Testis (tissue), 3 donors: ENCODE results near the gene AMN. TPM values are rescaled to one million over a fixed set of nuclear protein-coding genes. Genes with fewer than 3 reads are reported as not detected.

Source experiments
- DNase-seq: peaks from one replicate; pipeline ENCODE4 v3.0.0-alpha.2; 2019
- H3K27ac ChIP-seq, 2 donors: fragments of 200-600 bp; sonication (generic); one replicate each; pipeline ENCODE4 v1.5.1; 2019
- H3K27me3 ChIP-seq: fragments of 200-600 bp; sonication (generic); one replicate; pipeline ENCODE4 v1.5.1; 2019
- H3K36me3 ChIP-seq: fragments of 200-600 bp; sonication (generic); one replicate; pipeline ENCODE4 v1.5.1; 2017; ENCODE audit warnings: low read depth; ENCODE audit errors: missing control alignments
- H3K4me1 ChIP-seq: fragments of 200-600 bp; sonication (generic); one replicate; pipeline ENCODE4 v1.5.1; 2019
- H3K4me3 ChIP-seq, 2 donors: fragments of 200-600 bp; sonication (generic); one replicate each; pipeline ENCODE4 v1.5.1; 2017 to 2019
- H3K9me3 ChIP-seq: fragments of 200-600 bp; sonication (generic); one replicate; pipeline ENCODE4 v1.5.1; 2017
- POLR2A ChIP-seq: fragments of 450-650 bp; IDR thresholded peaks from one replicate; pipeline ENCODE4 v1.6.1; 2017; ENCODE audit warnings: antibody characterized with exemption, mild to moderate bottlenecking, moderate library complexity
- WGBS, 2 donors: methylation state at CpG; one replicate each; pipeline ENCODE4 v1.1.5; 2018; 5-methylcytosine and 5-hydroxymethylcytosine counted together
- intact Hi-C: fragments of 100-400 bp; cut with DNase I; formaldehyde crosslinking; loops from one replicate; pipeline ENCODE4 v1.15.1; 2023; ENCODE audit warnings: low total_unique reads
- polyA plus RNA-seq: library from polyadenylated mRNA; stranded (reverse); fragments of 350-450 nt; fragmentation: Illumina TruSeq; extraction: RNeasy Lipid Tissue Mini Kit (QIAGEN cat#74804); gene quantifications from one replicate; pipeline ENCODE4 v1.2.3, GENCODE V29; 2014; ENCODE audit warnings: low read depth, low replicate concordance; ENCODE audit not compliant: insufficient read depth
- total RNA-seq, 2 donors: library from RNA; depleted of rRNA; stranded (reverse); fragments of >200 nt; gene quantifications; one replicate each; pipeline ENCODE4 v1.2.3, GENCODE V29; 2016
- TF ChIP-seq, protein P1 (sequence below), 3 experiments: fragments of 450-650 bp in 2 of 3; fragments of 200-600 bp in 1 of 3; sonication (generic) in 1 of 3; IDR thresholded peaks; one replicate each; pipeline ENCODE4 v1.5.1; 2016 to 2019; ENCODE audit warnings: antibody characterized with exemption in 3 of 3, mild to moderate bottlenecking in 2 of 3, moderate library complexity in 1 of 3

Gene AMN
- total and polyA plus RNA-seq, 3 donors from 2014 or later, result 3.0 to 4.6 (median 3.0) TPM

GRCh38 chr14:102971836-102972606 lies 49.6 kb downstream of the AMN start:
- intact Hi-C loops, result no loop called here
- H3K9me3 ChIP-seq, result no peaks in the 10 kb centered on the region
- no peak for DNase-seq
- no peak overlapping the region for H3K27ac ChIP-seq
- H3K4me3 ChIP-seq, result no peak overlapping the region
- whole genome bisulfite sequencing, 2 donors, result 94% methylated on average over 25 of the region's 25 CpGs
- no peaks in the 10 kb centered on the region for H3K36me3 ChIP-seq
- TF ChIP-seq, protein P1, sequence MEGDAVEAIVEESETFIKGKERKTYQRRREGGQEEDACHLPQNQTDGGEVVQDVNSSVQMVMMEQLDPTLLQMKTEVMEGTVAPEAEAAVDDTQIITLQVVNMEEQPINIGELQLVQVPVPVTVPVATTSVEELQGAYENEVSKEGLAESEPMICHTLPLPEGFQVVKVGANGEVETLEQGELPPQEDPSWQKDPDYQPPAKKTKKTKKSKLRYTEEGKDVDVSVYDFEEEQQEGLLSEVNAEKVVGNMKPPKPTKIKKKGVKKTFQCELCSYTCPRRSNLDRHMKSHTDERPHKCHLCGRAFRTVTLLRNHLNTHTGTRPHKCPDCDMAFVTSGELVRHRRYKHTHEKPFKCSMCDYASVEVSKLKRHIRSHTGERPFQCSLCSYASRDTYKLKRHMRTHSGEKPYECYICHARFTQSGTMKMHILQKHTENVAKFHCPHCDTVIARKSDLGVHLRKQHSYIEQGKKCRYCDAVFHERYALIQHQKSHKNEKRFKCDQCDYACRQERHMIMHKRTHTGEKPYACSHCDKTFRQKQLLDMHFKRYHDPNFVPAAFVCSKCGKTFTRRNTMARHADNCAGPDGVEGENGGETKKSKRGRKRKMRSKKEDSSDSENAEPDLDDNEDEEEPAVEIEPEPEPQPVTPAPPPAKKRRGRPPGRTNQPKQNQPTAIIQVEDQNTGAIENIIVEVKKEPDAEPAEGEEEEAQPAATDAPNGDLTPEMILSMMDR (IDR thresholded peaks at IDR 0.05), result no peak
- no peak for TF ChIP-seq POLR2A
- H3K27me3 ChIP-seq, result no peaks in the 10 kb centered on the region
- H3K4me1 ChIP-seq, result no peaks in the 10 kb centered on the region

- H3K9me3 ChIP-seq, result no peaks in the 10 kb centered on the region
- WGBS, 2 donors, result 68 to 79% methylated on average over 21 to 22 of the region's 22 CpGs
- no peaks in the 10 kb centered on the region for H3K27me3 ChIP-seq
- TF ChIP-seq, protein P1 (IDR thresholded peaks at IDR 0.05), result no peak
- no peak for TF ChIP-seq POLR2A
- intact Hi-C loops, result no loop called here
- H3K4me3 ChIP-seq, result no peak overlapping the region
- H3K27ac ChIP-seq, result no peak overlapping the region
- DNase-seq, result no peak
- no peaks in the 10 kb centered on the region for H3K36me3 ChIP-seq
- H3K4me1 ChIP-seq, result no peaks in the 10 kb centered on the region
These were observed 51.3 kb downstream of the AMN start for GRCh38 chr14:102973706-102974285.

- H3K9me3 ChIP-seq, result no peaks in the 10 kb centered on the region
- H3K4me3 ChIP-seq, result no peak overlapping the region
- intact Hi-C loops, result no loop called here
- H3K27me3 ChIP-seq, result no peaks in the 10 kb centered on the region
- H3K27ac ChIP-seq, result no peak overlapping the region
- H3K36me3 ChIP-seq, result no peaks in the 10 kb centered on the region
- DNase-seq, result no peak
- no peaks in the 10 kb centered on the region for H3K4me1 ChIP-seq
- TF ChIP-seq, protein P1 (IDR thresholded peaks at IDR 0.05), result no peak
- TF ChIP-seq POLR2A, result no peak
- WGBS, 2 donors, result 90 to 92% methylated on average over 17 of the region's 17 CpGs
These were observed 53.2 kb downstream of the AMN start for GRCh38 chr14:102975662-102976061.

DNA sequence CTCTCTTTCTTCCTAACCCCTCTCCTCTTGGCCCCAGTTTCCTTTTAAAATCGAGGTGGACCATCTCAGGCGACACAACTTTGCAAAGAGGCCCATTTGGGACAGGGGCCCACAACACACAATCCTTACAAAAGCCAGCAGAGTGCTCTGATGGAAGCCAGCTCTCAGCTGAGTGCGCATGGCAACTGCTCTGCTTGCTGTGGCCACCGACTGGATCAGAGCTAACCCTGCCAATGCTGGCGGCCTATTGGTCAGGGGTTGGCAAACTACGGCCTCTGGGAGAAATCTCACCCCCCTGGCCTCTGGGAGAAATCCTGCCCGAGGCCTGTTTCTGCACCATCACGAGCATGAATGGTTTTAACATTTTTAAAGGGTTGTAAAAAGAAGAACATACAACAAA lies 55.0 kb downstream of the AMN start:
- H3K27me3 ChIP-seq, result no peaks in the 10 kb centered on the region
- no peak overlapping the region for H3K4me3 ChIP-seq
- no peaks in the 10 kb centered on the region for H3K9me3 ChIP-seq
- no peak overlapping the region for H3K27ac ChIP-seq
- no peaks in the 10 kb centered on the region for H3K36me3 ChIP-seq
- intact Hi-C loops, result no loop called here
- 84 to 87% methylated on average over 8 of the region's 8 CpGs for WGBS, 2 donors
- TF ChIP-seq POLR2A, result no peak
- TF ChIP-seq, protein P1 (IDR thresholded peaks at IDR 0.05), result no peak
- DNase-seq, result no peak
- no peaks in the 10 kb centered on the region for H3K4me1 ChIP-seq
